UCSD-AML1 (cell line): Measurements from ENCODE around the gene PCYOX1L.

ENCODE experiments used
- DNase-seq: peaks from one replicate; lab custom pipeline; 2025; ENCODE audit not compliant: unreplicated experiment; lab: John Stamatoyannopoulos, UW

Gene PCYOX1L

GRCh38 chr5:149366169-149366729, 8.4 kb downstream of the PCYOX1L start:
- DNase-seq: no peak

- peak; percentile 81 for DNase-seq
Observed at GRCh38 chr5:149367249-149367971, 9.6 kb downstream of the PCYOX1L start.

- DNase-seq: no peak
Observed at GRCh38 chr5:149367972-149368645, 10.3 kb downstream of the PCYOX1L start.

GRCh38 chr5:149370878-149371277, 13.0 kb downstream of the PCYOX1L start:
- DNase-seq: no peak

GRCh38 chr5:149371296-149371962, 13.6 kb downstream of the PCYOX1L start:
- DNase-seq: peak; percentile 61

- DNase-seq: no peak
Observed at GRCh38 chr5:149372076-149372795, 14.4 kb downstream of the PCYOX1L start.

- DNase-seq: no peak
Observed at GRCh38 chr5:149372932-149373331, 15.1 kb downstream of the PCYOX1L start.

GRCh38 chr5:149374303-149374702, 16.5 kb downstream of the PCYOX1L start:
- no peak for DNase-seq

- DNase-seq: no peak
Observed at GRCh38 chr5:149374801-149375200, 17.0 kb downstream of the PCYOX1L start.

GRCh38 chr5:149375434-149375833, 17.6 kb downstream of the PCYOX1L start:
- no peak for DNase-seq

- no peak for DNase-seq
Observed at GRCh38 chr5:149376104-149376503, 18.3 kb downstream of the PCYOX1L start.

GRCh38 chr5:149376711-149377447, 19.0 kb downstream of the PCYOX1L start:
- no peak for DNase-seq

GRCh38 chr5:149378241-149378820, 20.5 kb downstream of the PCYOX1L start:
- DNase-seq: no peak

GRCh38 chr5:149379177-149379761, 21.4 kb downstream of the PCYOX1L start, which contains the start of gene IL17B:
Gene IL17B (minus strand): TSS chr5:149379292. CDS start chr5:149379225, 67 bp downstream.
- DNase-seq: no peak

GRCh38 chr5:149379818-149380374, 22.1 kb downstream of the PCYOX1L start:
- DNase-seq: no peak

GRCh38 chr5:149380466-149381121, 22.7 kb downstream of the PCYOX1L start:
- DNase-seq: no peak

- no peak for DNase-seq
Observed at GRCh38 chr5:149381261-149381985, 23.6 kb downstream of the PCYOX1L start.

GRCh38 chr5:149381986-149382338, 24.1 kb downstream of the PCYOX1L start:
- DNase-seq: peak; percentile 81
